Brain microvascular endothelial cell (primary cell): ENCODE results near the gene ACVR2B.
"Not testable (repeated sequence)": the region's sequence is repeated elsewhere in the genome, so short reads cannot be mapped to it uniquely, and the experiment has no call there.

Experiments used
- DNase-seq: peaks from one replicate; pipeline ENCODE4 v3.0.0-alpha.2; 2020
- H3K27ac ChIP-seq: fragments of 250-450 bp; sonication (Bioruptor Pico); 2 replicates; pipeline ENCODE4 v1.5.1; 2020; ENCODE audit warnings: mild to moderate bottlenecking, moderate library complexity
- H3K27me3 ChIP-seq: fragments of 250-450 bp; sonication (Bioruptor Pico); replicated peaks from 2 replicates; pipeline ENCODE4 v1.5.1; 2020; ENCODE audit warnings: mild to moderate bottlenecking
- H3K36me3 ChIP-seq: fragments of 250-450 bp; sonication (Bioruptor Pico); replicated peaks from 2 replicates; pipeline ENCODE4 v1.5.1; 2020; ENCODE audit warnings: mild to moderate bottlenecking
- H3K4me3 ChIP-seq: 2 replicates; pipeline ENCODE4 v1.5.1; 2011; ENCODE audit warnings: low read depth, mild to moderate bottlenecking, control low read depth, low read length, moderate library complexity
- in situ Hi-C: cut with HindIII; loops from 2 replicates; pipeline ENCODE4 v1.10.0; 2017; ENCODE audit warnings: low sequenced_read_pairs, low pct_ligation_motif_present
- TF ChIP-seq, protein P1 (sequence below): IDR thresholded peaks from 2 replicates; pipeline ENCODE4 v1.5.1; 2011; ENCODE audit warnings: low read depth, mild to moderate bottlenecking, moderate library complexity, low read length, control low read depth, inconsistent platforms; ENCODE audit errors: missing control alignments

Gene ACVR2B

DNA sequence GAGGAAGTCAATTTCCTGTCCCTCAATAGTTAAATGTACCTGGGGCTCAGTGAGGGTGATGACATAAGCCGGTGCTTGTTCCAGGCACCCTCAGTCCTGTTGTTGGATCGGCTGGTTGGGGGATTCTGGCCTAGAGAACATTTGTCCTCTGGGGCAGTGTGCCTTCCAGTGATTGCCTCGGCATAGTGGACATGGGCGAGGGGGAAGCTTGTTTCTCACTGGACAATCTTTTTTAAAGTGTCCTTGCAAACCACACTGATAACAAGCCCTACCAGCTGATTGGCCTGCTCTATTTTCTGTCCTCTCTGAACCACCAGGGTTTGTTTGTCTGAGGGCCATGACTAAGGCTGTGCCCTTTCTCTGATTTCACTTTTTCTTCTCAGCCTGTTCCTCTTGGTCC is 10.5 kb upstream of the ACVR2B start:
- H3K27me3 ChIP-seq, H3K36me3 ChIP-seq, H3K27ac ChIP-seq, H3K4me3 ChIP-seq, DNase-seq, in situ Hi-C loops: not testable (repeated sequence)

DNA sequence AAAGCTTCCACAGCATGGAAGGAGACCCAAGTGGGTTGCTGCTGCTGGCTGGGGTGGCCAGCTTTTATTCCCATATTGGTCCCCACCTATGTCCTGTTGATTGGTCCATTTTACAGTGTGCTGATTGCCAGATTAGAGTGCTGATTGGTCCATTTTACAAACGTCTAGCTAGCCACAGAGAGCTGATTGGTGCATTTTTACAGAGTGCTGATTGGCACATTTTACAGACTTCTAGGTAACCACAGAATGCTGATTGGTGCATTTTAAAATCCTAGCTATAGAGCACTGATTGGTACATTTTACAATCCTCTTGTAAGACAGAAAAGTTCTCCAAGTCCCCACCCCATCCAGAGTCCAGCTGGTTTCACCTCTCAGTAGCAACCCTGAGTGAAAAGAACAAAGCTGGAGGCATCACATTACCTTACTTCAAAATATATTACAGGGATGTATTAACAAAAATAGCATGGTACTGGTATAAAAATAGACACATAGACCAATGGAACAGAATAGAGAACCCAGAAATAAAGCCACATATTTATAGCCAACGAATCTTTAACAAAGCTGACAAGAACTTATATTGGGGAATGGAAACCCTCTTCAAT is 7.5 kb upstream of the ACVR2B start:
- Histone ChIP-seq H3K4me3 (no peak overlapping the region), H3K27ac (no peak overlapping the region), H3K27me3 (no peaks in the 10 kb centered on the region), H3K36me3 (no peaks in the 10 kb centered on the region)
- in situ Hi-C loops = no loop called here
- no peak for DNase-seq
- TF ChIP-seq, protein P1, sequence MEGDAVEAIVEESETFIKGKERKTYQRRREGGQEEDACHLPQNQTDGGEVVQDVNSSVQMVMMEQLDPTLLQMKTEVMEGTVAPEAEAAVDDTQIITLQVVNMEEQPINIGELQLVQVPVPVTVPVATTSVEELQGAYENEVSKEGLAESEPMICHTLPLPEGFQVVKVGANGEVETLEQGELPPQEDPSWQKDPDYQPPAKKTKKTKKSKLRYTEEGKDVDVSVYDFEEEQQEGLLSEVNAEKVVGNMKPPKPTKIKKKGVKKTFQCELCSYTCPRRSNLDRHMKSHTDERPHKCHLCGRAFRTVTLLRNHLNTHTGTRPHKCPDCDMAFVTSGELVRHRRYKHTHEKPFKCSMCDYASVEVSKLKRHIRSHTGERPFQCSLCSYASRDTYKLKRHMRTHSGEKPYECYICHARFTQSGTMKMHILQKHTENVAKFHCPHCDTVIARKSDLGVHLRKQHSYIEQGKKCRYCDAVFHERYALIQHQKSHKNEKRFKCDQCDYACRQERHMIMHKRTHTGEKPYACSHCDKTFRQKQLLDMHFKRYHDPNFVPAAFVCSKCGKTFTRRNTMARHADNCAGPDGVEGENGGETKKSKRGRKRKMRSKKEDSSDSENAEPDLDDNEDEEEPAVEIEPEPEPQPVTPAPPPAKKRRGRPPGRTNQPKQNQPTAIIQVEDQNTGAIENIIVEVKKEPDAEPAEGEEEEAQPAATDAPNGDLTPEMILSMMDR = no peak

DNA sequence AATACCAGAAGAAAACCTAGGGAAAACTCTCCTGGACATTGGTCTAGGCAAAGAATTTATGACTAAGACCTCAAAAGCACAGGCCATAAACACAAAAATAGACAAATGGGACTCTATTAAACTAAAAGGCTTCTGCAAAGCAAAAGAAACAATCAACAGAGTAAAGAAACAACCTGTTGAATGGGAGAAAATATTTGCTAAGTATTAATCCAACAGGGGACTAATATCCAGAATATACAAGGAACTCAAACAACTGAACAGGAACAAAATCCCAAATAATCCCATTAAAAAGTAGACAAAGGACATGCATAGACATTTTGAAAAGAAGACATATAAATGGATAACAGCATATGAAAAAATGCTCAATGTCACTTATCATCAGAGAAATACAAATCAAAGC is 6.9 kb upstream of the ACVR2B start:
- H3K27me3 ChIP-seq = no peaks in the 10 kb centered on the region
- TF ChIP-seq, protein P1 = no peak
- no peak overlapping the region for H3K4me3 ChIP-seq
- no peaks in the 10 kb centered on the region for H3K36me3 ChIP-seq
- DNase-seq = no peak
- in situ Hi-C loops = no loop called here
- no peak overlapping the region for H3K27ac ChIP-seq

DNA sequence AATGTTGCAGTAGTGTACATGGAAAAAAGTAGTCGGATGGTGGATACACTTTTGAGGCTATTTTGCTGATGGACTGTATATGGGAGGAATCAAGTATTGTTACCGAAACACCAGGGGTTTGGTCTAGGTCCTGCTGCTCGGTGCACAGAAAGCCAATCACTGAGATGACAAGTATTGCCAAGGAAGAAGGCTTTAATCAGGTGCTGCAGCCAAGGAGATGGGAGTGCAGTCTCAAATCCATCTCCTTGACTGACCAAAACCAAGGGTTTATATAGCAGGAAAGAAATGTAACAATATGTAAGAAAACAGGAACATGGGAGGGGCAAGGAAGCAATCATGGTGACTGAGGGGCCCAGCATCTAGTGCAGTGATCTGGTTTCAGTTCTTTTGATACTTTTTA is 2.8 kb upstream of the ACVR2B start:
- in situ Hi-C loops = no loop called here
- no peak for DNase-seq
- no peaks in the 10 kb centered on the region for H3K27me3 ChIP-seq
- H3K27ac ChIP-seq = no peak overlapping the region
- TF ChIP-seq, protein P1 = no peak
- no peaks in the 10 kb centered on the region for H3K36me3 ChIP-seq
- no peak overlapping the region for H3K4me3 ChIP-seq

- DNase-seq = no peak
- TF ChIP-seq, protein P1 = no peak
- H3K27ac ChIP-seq = no peak overlapping the region
- no peaks in the 10 kb centered on the region for H3K36me3 ChIP-seq
- peak overlapping the region; percentile 67 for H3K4me3 ChIP-seq
- no peaks in the 10 kb centered on the region for H3K27me3 ChIP-seq
- in situ Hi-C loops = no loop called here
Measured at GRCh38 chr3:38453913-38454177, 155 bp downstream of the ACVR2B start.

- in situ Hi-C loops = no loop called here
- peak overlapping the region; percentile 67 for H3K4me3 ChIP-seq
- TF ChIP-seq, protein P1 = no peak
- no peaks in the 10 kb centered on the region for H3K27me3 ChIP-seq
- H3K27ac ChIP-seq = no peak overlapping the region
- no peaks in the 10 kb centered on the region for H3K36me3 ChIP-seq
- no peak for DNase-seq
Measured at GRCh38 chr3:38454178-38454883, 641 bp downstream of the ACVR2B start.
